ENCODE data around the gene XKR3.
"Not testable (repeated sequence)": the region's sequence is repeated elsewhere in the genome, so short reads cannot be mapped to it uniquely, and the experiment has no call there.

Gene XKR3

GRCh38 chr22:16824716-16825687 lies at the start of gene XKR3:
XKR3 (minus strand) TSS chr22:16825411; CDS start chr22:16808073, 17,338 bp downstream.
- no peak for DNase-seq

- DNase-seq = not testable (repeated sequence)
These were observed 44.4 kb upstream of the XKR3 start for GRCh38 chr22:16869640-16870039.

- no peak for DNase-seq
These were observed 41.0 kb upstream of the XKR3 start for GRCh38 chr22:16866167-16866566.

- DNase-seq = not testable (repeated sequence)
These were observed 31.6 kb upstream of the XKR3 start for GRCh38 chr22:16856851-16857250.

GRCh38 chr22:16854631-16855030 lies 29.4 kb upstream of the XKR3 start:
- DNase-seq = no peak

GRCh38 chr22:16851268-16851996 lies 26.2 kb upstream of the XKR3 start:
- not testable (repeated sequence) for DNase-seq

- no peak for DNase-seq
These were observed 22.1 kb upstream of the XKR3 start for GRCh38 chr22:16847271-16847670.

GRCh38 chr22:16845881-16846280 lies 20.7 kb upstream of the XKR3 start:
- no peak for DNase-seq

- no peak for DNase-seq
These were observed 20.3 kb upstream of the XKR3 start for GRCh38 chr22:16845465-16845864.

- no peak for DNase-seq
These were observed 19.3 kb upstream of the XKR3 start for GRCh38 chr22:16844529-16844928.

GRCh38 chr22:16838073-16838472 lies 12.9 kb upstream of the XKR3 start:
- DNase-seq = no peak

- DNase-seq = no peak
These were observed 9.8 kb upstream of the XKR3 start for GRCh38 chr22:16834971-16835370.

- no peak for DNase-seq
These were observed 6.0 kb upstream of the XKR3 start for GRCh38 chr22:16831257-16831656.

- DNase-seq = no peak
These were observed 4.8 kb upstream of the XKR3 start for GRCh38 chr22:16829985-16830384.

GRCh38 chr22:16828876-16829275 lies 3.7 kb upstream of the XKR3 start:
- no peak for DNase-seq

GRCh38 chr22:16827506-16827905 lies 2.3 kb upstream of the XKR3 start:
- DNase-seq = no peak

- DNase-seq = no peak
These were observed 6.0 kb downstream of the XKR3 start for GRCh38 chr22:16819249-16819648.

GRCh38 chr22:16818538-16818937 lies 6.7 kb downstream of the XKR3 start:
- DNase-seq = no peak

GRCh38 chr22:16815073-16815472 lies 10.1 kb downstream of the XKR3 start:
- DNase-seq = no peak

- DNase-seq = no peak
These were observed 14.9 kb downstream of the XKR3 start for GRCh38 chr22:16810188-16810802.

- no peak for DNase-seq
These were observed 16.5 kb downstream of the XKR3 start for GRCh38 chr22:16808744-16809143.

- no peak for DNase-seq
These were observed 18.1 kb downstream of the XKR3 start for GRCh38 chr22:16807109-16807508.

- DNase-seq = no peak
These were observed 18.8 kb downstream of the XKR3 start for GRCh38 chr22:16806401-16806800.

All from left hindlimb (tissue), 1 donor.